ENCODE measurements around the gene CLDN34.

Gene CLDN34

DNA sequence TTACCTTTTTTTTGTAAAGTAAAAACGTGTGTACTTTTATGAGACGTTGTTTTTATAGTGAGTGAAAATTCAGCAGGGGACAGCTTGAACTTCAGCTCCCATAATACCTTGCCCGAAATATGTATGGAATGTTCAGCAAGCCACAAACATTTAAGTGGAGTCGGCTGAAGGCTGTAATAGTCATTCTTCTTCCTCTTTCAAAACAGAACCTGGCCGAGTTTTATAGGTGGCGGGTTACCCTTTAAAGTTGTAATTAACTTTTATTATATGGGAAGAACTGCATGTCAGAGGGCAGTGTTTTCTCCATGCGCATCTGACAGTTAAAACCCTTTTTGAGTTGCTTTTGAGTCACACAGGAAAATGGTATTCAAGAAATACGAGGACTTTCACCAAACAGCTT lies 50.7 kb downstream of the CLDN34 start:
- no peak for DNase-seq

Measured in NCI-H1694 (cell line).